Chondrocyte (in vitro differentiated cells): ENCODE results near the gene PPP1R3E. TPM values are rescaled to one million over a fixed set of nuclear protein-coding genes. Genes with fewer than 3 reads are reported as not detected.
"Not testable (repeated sequence)": the region's sequence is repeated elsewhere in the genome, so short reads cannot be mapped to it uniquely, and the experiment has no call there.

Source experiments
- DNase-seq: peaks from one replicate; pipeline ENCODE4 v3.0.0; 2021; ENCODE audit warnings: mixed read lengths, low spot score
- H3K27ac Mint-ChIP-seq: one replicate; pipeline ENCODE4 v1.8.0; 2021; ENCODE audit warnings: mild to moderate bottlenecking, moderate library complexity, mixed read lengths; ENCODE audit not compliant: unreplicated experiment
- H3K27me3 Mint-ChIP-seq: 2 replicates; pipeline ENCODE4 v1.8.0; 2021; ENCODE audit warnings: low read depth, mixed read lengths
- H3K36me3 Mint-ChIP-seq: 2 replicates; pipeline ENCODE4 v1.8.0; 2021; ENCODE audit warnings: low read depth, mixed read lengths
- H3K4me1 Mint-ChIP-seq: 2 replicates; pipeline ENCODE4 v1.8.0; 2021; ENCODE audit warnings: low read depth, mild to moderate bottlenecking, mixed read lengths
- H3K4me3 Mint-ChIP-seq: one replicate; pipeline ENCODE4 v1.8.0; 2021; ENCODE audit warnings: mild to moderate bottlenecking, moderate library complexity, mixed read lengths; ENCODE audit not compliant: unreplicated experiment
- H3K9me3 Mint-ChIP-seq: 2 replicates; pipeline ENCODE4 v1.8.0; 2021; ENCODE audit warnings: low read depth, mixed read lengths
- total RNA-seq: library from RNA; stranded (reverse); gene quantifications from 3 replicates; pipeline ENCODE4 v1.2.1, GENCODE V29; 2021
- TF ChIP-seq, protein P1 (sequence below): fragments of 200-600 bp; sonication (generic); IDR thresholded peaks from 2 replicates; pipeline ENCODE4 v1.5.0; 2021; ENCODE audit warnings: antibody characterized with exemption, mild to moderate bottlenecking, moderate library complexity

PPP1R3E gene
- total RNA-seq, 1 donor from 2014 or later = 11.2 TPM

DNA sequence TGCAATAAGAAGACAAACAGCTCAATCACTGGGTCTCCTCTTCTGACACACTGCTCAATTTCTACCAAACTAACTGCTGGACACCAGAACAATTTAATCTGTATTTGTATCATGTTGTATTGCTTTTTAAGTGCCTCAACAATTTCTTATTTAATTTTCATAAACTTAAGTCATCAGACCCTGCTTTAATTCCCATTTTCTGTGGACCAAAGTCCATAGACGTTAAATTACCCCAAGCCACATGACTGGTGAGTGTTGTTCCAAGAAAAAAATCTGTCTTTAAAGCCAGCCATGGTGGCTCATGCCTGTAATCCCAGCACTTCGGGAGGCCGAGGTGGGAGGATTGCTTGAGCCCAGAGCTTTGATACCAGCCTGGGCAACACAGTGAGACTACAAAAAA lies 25.5 kb downstream of the PPP1R3E start:
- TF ChIP-seq, protein P1, sequence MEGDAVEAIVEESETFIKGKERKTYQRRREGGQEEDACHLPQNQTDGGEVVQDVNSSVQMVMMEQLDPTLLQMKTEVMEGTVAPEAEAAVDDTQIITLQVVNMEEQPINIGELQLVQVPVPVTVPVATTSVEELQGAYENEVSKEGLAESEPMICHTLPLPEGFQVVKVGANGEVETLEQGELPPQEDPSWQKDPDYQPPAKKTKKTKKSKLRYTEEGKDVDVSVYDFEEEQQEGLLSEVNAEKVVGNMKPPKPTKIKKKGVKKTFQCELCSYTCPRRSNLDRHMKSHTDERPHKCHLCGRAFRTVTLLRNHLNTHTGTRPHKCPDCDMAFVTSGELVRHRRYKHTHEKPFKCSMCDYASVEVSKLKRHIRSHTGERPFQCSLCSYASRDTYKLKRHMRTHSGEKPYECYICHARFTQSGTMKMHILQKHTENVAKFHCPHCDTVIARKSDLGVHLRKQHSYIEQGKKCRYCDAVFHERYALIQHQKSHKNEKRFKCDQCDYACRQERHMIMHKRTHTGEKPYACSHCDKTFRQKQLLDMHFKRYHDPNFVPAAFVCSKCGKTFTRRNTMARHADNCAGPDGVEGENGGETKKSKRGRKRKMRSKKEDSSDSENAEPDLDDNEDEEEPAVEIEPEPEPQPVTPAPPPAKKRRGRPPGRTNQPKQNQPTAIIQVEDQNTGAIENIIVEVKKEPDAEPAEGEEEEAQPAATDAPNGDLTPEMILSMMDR = no peak
- Mint-ChIP-seq H3K9me3 (no peaks in the 10 kb centered on the region), H3K36me3 (peaks cover 7% of the 10 kb centered on the region), H3K27ac (no peak overlapping the region), H3K4me3 (no peak overlapping the region), H3K4me1 (no peaks in the 10 kb centered on the region), H3K27me3 (no peaks in the 10 kb centered on the region)
- DNase-seq = no peak

DNA sequence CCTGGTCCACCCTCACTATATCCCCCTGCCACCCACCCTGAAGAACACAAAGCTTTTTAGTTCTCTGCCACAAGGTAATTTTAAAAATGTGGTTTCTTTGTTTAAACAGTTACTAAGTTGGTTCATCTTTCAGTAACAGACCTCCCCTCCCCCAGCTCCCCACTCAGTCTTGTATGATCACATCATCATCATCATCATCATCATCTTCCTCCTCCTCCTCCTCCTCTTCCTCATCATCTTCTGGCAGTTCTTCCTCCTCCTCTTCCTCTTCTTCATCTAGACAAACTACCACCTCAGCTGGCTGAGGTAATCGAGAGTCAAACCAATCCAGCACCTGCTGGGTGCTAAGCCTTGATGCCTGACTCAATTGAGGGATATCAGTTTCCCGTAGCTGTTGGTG lies 27.2 kb downstream of the PPP1R3E start:
- TF ChIP-seq, protein P1 = no peak
- Mint-ChIP-seq H3K4me1 (no peaks in the 10 kb centered on the region), H3K27me3 (no peaks in the 10 kb centered on the region), H3K4me3 (no peak overlapping the region), H3K27ac (no peak overlapping the region), H3K36me3 (peaks cover 7% of the 10 kb centered on the region), H3K9me3 (no peaks in the 10 kb centered on the region)
- DNase-seq = no peak

DNA sequence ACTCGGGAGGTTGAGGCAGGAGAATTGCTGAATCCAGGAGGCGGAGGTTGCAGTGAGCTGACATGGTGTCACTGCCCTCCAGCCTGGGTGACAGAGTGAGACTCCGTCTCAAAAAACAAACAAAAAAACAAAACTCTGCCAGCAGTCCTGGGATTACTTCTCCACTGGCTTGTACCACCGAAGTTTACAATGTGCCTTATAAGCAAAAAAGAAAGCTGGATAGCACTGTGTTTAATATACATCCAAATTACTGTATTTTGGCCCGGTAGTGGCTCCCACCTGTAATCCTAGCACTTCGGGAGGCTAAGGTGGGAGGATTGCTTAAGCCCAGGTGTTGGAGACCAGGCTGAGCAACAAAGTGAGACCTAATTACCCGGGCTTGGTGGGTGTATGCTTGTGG lies 33.5 kb downstream of the PPP1R3E start:
- H3K4me1 Mint-ChIP-seq = no peaks in the 10 kb centered on the region
- no peak for DNase-seq
- H3K27ac Mint-ChIP-seq = no peak overlapping the region
- H3K9me3 Mint-ChIP-seq = no peaks in the 10 kb centered on the region
- no peak overlapping the region for H3K4me3 Mint-ChIP-seq
- no peaks in the 10 kb centered on the region for H3K36me3 Mint-ChIP-seq
- TF ChIP-seq, protein P1 = no peak
- peaks cover 10% of the 10 kb centered on the region for H3K27me3 Mint-ChIP-seq

DNA sequence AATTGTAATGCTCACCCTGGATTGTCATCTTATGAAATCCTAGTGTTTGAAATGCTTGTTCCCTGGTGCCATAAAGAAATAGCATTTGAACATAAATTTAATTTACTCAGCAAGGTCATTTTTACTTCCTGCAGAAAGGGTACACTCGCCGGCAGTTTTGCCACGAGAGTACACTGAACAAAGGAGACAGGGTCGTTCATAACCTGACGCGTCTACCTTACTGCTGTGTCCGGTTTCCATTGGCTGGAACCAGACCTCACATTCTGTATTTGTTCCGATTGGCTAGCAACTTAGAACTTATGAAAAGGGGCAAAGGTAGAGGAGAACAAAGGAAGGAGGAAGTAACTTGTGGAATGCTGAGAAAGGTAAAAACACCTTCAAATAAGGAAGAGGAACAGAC lies 41.8 kb downstream of the PPP1R3E start:
- not testable (repeated sequence) for DNase-seq, H3K36me3 Mint-ChIP-seq, H3K4me3 Mint-ChIP-seq, H3K9me3 Mint-ChIP-seq, H3K4me1 Mint-ChIP-seq, H3K27ac Mint-ChIP-seq
- peaks cover 34% of the 10 kb centered on the region for H3K27me3 Mint-ChIP-seq

DNA sequence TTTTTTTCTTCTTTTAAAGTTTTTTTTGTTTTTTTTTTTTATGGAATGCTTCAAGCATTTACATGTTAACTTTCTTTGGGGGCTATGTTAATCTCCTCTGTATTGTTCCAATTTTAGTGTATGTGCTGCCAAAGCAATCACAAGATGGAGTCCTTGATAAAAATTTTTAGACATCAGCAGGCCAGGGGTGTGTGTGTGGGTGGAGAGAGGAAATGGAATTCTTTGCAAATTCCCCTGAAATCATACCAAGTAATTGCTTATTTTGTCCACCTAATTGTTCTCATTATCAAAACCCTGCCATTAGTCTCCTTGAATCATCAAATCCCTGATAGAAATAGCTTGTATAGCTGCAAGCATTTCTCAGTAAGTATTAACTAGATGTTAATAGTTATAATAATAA lies 43.2 kb downstream of the PPP1R3E start:
- no peak for DNase-seq
- TF ChIP-seq, protein P1 = no peak
- no peaks in the 10 kb centered on the region for H3K9me3 Mint-ChIP-seq
- no peak overlapping the region for H3K27ac Mint-ChIP-seq
- H3K4me3 Mint-ChIP-seq = no peak overlapping the region
- no peaks in the 10 kb centered on the region for H3K4me1 Mint-ChIP-seq
- H3K36me3 Mint-ChIP-seq = no peaks in the 10 kb centered on the region
- peaks cover 30% of the 10 kb centered on the region for H3K27me3 Mint-ChIP-seq

DNA sequence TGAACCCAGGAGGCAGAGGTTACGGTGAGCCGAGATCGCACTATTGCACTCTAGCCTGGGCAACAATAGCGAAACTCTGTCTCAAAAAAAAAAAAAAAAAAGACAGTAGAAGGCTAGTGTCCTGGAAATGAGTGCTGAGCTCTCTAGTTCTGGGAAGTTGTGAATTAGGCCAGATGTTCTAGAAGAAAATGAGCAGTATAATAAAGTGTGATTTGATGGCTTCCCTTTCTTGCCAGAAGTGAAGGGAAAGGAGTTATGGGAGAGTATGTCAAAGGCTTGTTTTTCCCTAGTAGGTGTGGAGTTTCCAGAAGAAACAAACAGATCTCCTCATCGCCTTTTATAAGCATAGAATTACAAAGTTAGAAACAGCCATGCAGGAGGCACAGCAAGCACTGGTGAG lies 44.4 kb downstream of the PPP1R3E start:
- no peak for DNase-seq
- Mint-ChIP-seq H3K4me1 (no peaks in the 10 kb centered on the region), H3K9me3 (no peaks in the 10 kb centered on the region), H3K36me3 (no peaks in the 10 kb centered on the region), H3K27me3 (peaks cover 24% of the 10 kb centered on the region), H3K27ac (no peak overlapping the region), H3K4me3 (no peak overlapping the region)
- TF ChIP-seq, protein P1 = no peak
